NCI-H82 (cell line): ENCODE data around the gene PCSK9.
"Not testable (repeated sequence)": the region's sequence is repeated elsewhere in the genome, so short reads cannot be mapped to it uniquely, and the experiment has no call there.

Source experiments
- DNase-seq: peaks from one replicate; lab custom pipeline; 2025; lab: John Stamatoyannopoulos, UW

The PCSK9 gene

GRCh38 chr1:55010194-55010886, 29.0 kb upstream of the PCSK9 start:
- no peak for DNase-seq

- DNase-seq: no peak
Measured at GRCh38 chr1:55010887-55011217, 28.5 kb upstream of the PCSK9 start.

GRCh38 chr1:55012661-55013060, 26.7 kb upstream of the PCSK9 start:
- DNase-seq: no peak

- no peak for DNase-seq
Measured at GRCh38 chr1:55015123-55015522, 24.2 kb upstream of the PCSK9 start.

- DNase-seq: no peak
Measured at GRCh38 chr1:55015731-55016620, 23.4 kb upstream of the PCSK9 start.

GRCh38 chr1:55018395-55018794, 21.0 kb upstream of the PCSK9 start:
- DNase-seq: peak; percentile 26

GRCh38 chr1:55021942-55022546, 17.3 kb upstream of the PCSK9 start:
- DNase-seq: peak; percentile 93

- peak; percentile 69 for DNase-seq
Measured at GRCh38 chr1:55024163-55024562, 15.2 kb upstream of the PCSK9 start.

GRCh38 chr1:55026682-55027081, 12.7 kb upstream of the PCSK9 start:
- DNase-seq: peak; percentile 25

GRCh38 chr1:55031098-55031497, 8.2 kb upstream of the PCSK9 start:
- not testable (repeated sequence) for DNase-seq

- no peak for DNase-seq
Measured at GRCh38 chr1:55033265-55033614, 6.1 kb upstream of the PCSK9 start.

- DNase-seq: no peak
Measured at GRCh38 chr1:55034476-55035133, 4.7 kb upstream of the PCSK9 start.

- no peak for DNase-seq
Measured at GRCh38 chr1:55035904-55036303, 3.4 kb upstream of the PCSK9 start.

- peak; percentile 57 for DNase-seq
Measured at GRCh38 chr1:55037733-55038551, 1.4 kb upstream of the PCSK9 start.

GRCh38 chr1:55038552-55038838, 853 bp upstream of the PCSK9 start:
- DNase-seq: no peak

GRCh38 chr1:55038974-55039341, 390 bp upstream of the PCSK9 start:
- no peak for DNase-seq

GRCh38 chr1:55040083-55040932, 960 bp downstream of the PCSK9 start:
- DNase-seq: peak; percentile 42

- peak; percentile 57 for DNase-seq
Measured at GRCh38 chr1:55040933-55041494, 1.7 kb downstream of the PCSK9 start.

- no peak for DNase-seq
Measured at GRCh38 chr1:55041613-55042012, 2.3 kb downstream of the PCSK9 start.

- DNase-seq: peak; percentile 56
Measured at GRCh38 chr1:55043011-55043410, 3.7 kb downstream of the PCSK9 start.

GRCh38 chr1:55043726-55044125, 4.4 kb downstream of the PCSK9 start:
- DNase-seq: no peak
